Measurements from ENCODE around the gene RAD23A.

The RAD23A gene

GRCh38 chr19:12922959-12923358 lies 22.7 kb upstream of the RAD23A start:
- Histone ChIP-seq H3K9ac (ENCODE audit: low read depth, low read length) (no peak overlapping the region), H3K27ac (ENCODE audit: low read depth, low read length) (no peak overlapping the region), H3K27me3 (ENCODE audit: control insufficient read depth, insufficient read depth, low read length) (peaks cover 9% of the 10 kb centered on the region), H3K4me1 (ENCODE audit: control insufficient read depth, insufficient read depth, low read length) (no peaks in the 10 kb centered on the region), H3K4me3 (ENCODE audit: low read depth, low read length) (no peak overlapping the region), H3K36me3 (ENCODE audit: control insufficient read depth, insufficient read depth, low read length) (peaks cover 46% of the 10 kb centered on the region), H3K9me3 (ENCODE audit: control insufficient read depth, insufficient read depth, low read length) (no peaks in the 10 kb centered on the region)

DNA sequence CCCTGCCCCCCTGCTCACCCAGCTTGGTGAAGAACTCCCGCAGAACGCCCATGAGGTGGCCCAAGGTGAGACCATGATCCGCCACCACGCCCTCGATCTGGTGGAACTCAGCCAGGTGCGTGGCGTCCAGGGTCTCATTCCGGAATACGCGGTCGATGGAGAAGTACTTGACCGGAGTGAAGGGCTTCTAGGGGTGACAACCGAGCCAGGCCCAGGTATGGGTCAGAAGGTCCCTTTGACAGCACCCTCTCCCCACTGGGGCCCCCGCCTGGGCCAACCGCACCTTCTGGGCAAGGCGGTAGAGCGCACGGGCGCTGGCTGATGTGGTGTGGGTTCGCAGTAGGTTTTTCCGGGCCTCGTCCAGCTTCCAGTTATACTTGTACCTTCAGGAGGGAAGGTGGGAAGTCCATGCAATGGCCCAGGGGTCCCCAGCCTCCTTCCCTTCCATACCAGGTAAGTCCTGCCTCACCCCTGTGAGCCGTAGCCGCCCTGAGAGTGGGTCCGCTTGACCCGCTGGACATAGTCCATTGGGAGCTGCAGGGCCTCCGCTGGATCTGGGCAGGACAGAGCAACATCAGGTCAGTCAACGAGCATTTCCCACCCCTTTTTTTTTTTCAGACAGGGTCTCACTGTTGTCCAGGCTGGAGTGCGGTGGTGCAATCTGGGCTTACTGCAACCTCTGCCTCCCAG lies 20.9 kb upstream of the RAD23A start:
- Histone ChIP-seq H3K4me3 (ENCODE audit: low read depth, low read length) (no peak overlapping the region), H3K4me1 (ENCODE audit: control insufficient read depth, insufficient read depth, low read length) (no peaks in the 10 kb centered on the region), H3K9me3 (ENCODE audit: control insufficient read depth, insufficient read depth, low read length) (no peaks in the 10 kb centered on the region), H3K27me3 (ENCODE audit: control insufficient read depth, insufficient read depth, low read length) (no peaks in the 10 kb centered on the region), H3K36me3 (ENCODE audit: control insufficient read depth, insufficient read depth, low read length) (peaks cover 63% of the 10 kb centered on the region), H3K27ac (ENCODE audit: low read depth, low read length) (no peak overlapping the region), H3K9ac (ENCODE audit: low read depth, low read length) (no peak overlapping the region)

DNA sequence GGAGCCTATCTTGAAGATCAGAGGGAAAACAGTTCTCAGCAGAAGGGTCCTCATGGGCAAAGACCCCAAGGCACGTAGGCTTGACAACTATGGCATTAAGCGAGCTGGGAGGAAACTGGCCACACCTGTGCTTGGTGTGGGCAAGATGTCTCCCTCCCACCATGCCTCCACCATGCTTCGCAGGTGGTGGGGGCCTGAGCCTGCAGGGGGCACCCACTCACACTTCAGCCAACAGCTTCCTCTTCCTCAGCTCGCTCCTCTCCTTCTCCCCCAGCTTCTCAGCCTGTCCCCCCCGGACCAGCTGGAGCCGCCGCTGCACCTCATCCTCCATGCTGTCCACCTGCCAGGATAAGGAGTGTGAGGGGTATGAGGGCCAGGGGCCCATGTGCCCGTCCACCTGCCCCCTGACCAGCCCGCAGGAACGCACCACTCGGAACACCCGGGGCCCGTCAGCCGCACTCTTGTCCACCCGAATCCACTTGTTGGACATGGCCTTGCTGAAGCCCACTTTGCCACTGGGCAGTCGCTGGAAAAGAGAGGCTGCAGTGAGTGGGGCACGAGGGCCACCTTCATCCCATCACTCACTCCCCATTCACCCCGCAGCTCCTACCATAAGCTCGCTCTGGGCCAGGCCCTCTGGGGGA lies 15.5 kb upstream of the RAD23A start:
- H3K36me3 ChIP-seq (ENCODE audit: control insufficient read depth, insufficient read depth, low read length), result peaks cover 50% of the 10 kb centered on the region
- H3K9ac ChIP-seq (ENCODE audit: low read depth, low read length), result no peak overlapping the region
- H3K27me3 ChIP-seq (ENCODE audit: control insufficient read depth, insufficient read depth, low read length), result no peaks in the 10 kb centered on the region
- no peak overlapping the region for H3K4me3 ChIP-seq (ENCODE audit: low read depth, low read length)
- H3K27ac ChIP-seq (ENCODE audit: low read depth, low read length), result no peak overlapping the region
- peaks cover 8% of the 10 kb centered on the region for H3K4me1 ChIP-seq (ENCODE audit: control insufficient read depth, insufficient read depth, low read length)
- no peaks in the 10 kb centered on the region for H3K9me3 ChIP-seq (ENCODE audit: control insufficient read depth, insufficient read depth, low read length)

GRCh38 chr19:12932392-12933286 lies 13.0 kb upstream of the RAD23A start:
- Histone ChIP-seq H3K9ac (ENCODE audit: low read depth, low read length) (peak overlapping the region; percentile 83), H3K9me3 (ENCODE audit: control insufficient read depth, insufficient read depth, low read length) (no peaks in the 10 kb centered on the region), H3K36me3 (ENCODE audit: control insufficient read depth, insufficient read depth, low read length) (peaks cover 36% of the 10 kb centered on the region), H3K27me3 (ENCODE audit: control insufficient read depth, insufficient read depth, low read length) (no peaks in the 10 kb centered on the region), H3K4me3 (ENCODE audit: low read depth, low read length) (peak overlapping the region; percentile 88), H3K27ac (ENCODE audit: low read depth, low read length) (no peak overlapping the region), H3K4me1 (ENCODE audit: control insufficient read depth, insufficient read depth, low read length) (peaks cover 14% of the 10 kb centered on the region)

DNA sequence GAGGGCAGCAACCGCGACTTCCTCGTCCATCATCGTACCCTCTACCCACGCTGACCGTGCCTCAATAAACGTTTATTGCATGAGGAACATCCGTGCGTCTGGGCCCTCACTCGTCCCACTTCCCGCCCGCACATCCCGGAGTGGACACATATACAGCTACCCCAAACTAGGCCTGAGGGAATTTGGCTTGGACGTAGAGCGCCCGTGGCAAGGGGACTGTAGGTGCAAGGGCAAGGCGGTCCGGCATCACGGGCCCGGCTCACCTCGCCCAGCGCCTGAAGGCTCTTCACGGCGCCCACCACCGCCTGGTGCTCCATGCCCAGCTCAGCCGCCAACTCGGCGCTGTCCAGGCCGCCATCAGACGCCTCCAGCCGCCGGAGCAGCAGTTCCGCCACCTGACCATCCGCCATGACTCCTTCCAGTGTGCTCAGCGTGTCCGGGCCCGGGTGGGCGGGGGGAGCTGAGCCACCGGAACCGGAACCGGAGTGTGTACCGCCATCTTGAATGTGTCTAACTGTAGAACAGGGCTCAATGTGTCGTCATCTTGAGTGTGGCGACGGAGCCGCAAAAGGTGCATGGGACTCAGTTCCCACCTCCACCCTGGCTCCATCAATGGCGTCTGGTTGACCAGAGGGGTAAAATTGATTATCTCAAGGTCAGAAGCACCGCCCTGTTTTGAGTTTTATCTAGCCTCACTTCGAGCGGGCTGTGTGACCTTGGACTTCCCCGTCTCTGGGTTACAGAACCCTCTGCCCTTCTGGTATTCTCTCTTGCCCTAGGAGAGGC lies 12.2 kb upstream of the RAD23A start, which contains the start of gene FARSA:
TSS of gene FARSA (minus strand) at position 425 of the 786 bp plus-strand sequence. CDS start at position 410, 15 bp downstream.
- Histone ChIP-seq H3K4me3 (ENCODE audit: low read depth, low read length) (peak within 1 kb of the TSS; percentile 88), H3K27me3 (ENCODE audit: control insufficient read depth, insufficient read depth, low read length) (no peaks in the 10 kb centered on the region), H3K4me1 (ENCODE audit: control insufficient read depth, insufficient read depth, low read length) (peaks cover 16% of the 10 kb centered on the region), H3K36me3 (ENCODE audit: control insufficient read depth, insufficient read depth, low read length) (peaks cover 30% of the 10 kb centered on the region), H3K9ac (ENCODE audit: low read depth, low read length) (peak within 1 kb of the TSS; percentile 83), H3K27ac (ENCODE audit: low read depth, low read length) (peak within 1 kb of the TSS; percentile 36), H3K9me3 (ENCODE audit: control insufficient read depth, insufficient read depth, low read length) (no peaks in the 10 kb centered on the region)

GRCh38 chr19:12935071-12935470 lies 10.6 kb upstream of the RAD23A start:
- Histone ChIP-seq H3K36me3 (ENCODE audit: control insufficient read depth, insufficient read depth, low read length) (peaks cover 25% of the 10 kb centered on the region), H3K9me3 (ENCODE audit: control insufficient read depth, insufficient read depth, low read length) (no peaks in the 10 kb centered on the region), H3K27ac (ENCODE audit: low read depth, low read length) (no peak overlapping the region), H3K4me3 (ENCODE audit: low read depth, low read length) (no peak overlapping the region), H3K9ac (ENCODE audit: low read depth, low read length) (no peak overlapping the region), H3K27me3 (ENCODE audit: control insufficient read depth, insufficient read depth, low read length) (no peaks in the 10 kb centered on the region), H3K4me1 (ENCODE audit: control insufficient read depth, insufficient read depth, low read length) (peaks cover 24% of the 10 kb centered on the region)

DNA sequence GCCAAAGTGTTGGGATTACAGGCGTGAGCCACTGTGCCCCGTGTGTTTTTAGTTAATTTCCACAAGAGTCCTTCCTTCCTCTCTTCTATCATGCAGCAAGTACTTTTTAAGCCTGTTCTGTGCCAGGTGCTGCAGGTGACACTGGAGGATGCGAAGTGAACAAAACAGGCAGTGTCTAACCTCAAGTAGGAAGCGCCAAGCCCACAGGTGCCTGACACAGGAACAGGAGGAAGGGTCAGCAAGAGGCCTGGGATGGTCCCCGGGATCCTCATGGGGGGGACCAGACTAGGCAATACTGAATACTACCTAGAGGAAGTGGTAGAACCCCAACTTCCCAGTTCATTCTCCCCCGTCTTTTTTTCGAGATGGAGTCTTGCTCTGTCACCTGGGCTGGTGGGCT lies 9.1 kb upstream of the RAD23A start:
- H3K4me1 ChIP-seq (ENCODE audit: control insufficient read depth, insufficient read depth, low read length), result peaks cover 25% of the 10 kb centered on the region

DNA sequence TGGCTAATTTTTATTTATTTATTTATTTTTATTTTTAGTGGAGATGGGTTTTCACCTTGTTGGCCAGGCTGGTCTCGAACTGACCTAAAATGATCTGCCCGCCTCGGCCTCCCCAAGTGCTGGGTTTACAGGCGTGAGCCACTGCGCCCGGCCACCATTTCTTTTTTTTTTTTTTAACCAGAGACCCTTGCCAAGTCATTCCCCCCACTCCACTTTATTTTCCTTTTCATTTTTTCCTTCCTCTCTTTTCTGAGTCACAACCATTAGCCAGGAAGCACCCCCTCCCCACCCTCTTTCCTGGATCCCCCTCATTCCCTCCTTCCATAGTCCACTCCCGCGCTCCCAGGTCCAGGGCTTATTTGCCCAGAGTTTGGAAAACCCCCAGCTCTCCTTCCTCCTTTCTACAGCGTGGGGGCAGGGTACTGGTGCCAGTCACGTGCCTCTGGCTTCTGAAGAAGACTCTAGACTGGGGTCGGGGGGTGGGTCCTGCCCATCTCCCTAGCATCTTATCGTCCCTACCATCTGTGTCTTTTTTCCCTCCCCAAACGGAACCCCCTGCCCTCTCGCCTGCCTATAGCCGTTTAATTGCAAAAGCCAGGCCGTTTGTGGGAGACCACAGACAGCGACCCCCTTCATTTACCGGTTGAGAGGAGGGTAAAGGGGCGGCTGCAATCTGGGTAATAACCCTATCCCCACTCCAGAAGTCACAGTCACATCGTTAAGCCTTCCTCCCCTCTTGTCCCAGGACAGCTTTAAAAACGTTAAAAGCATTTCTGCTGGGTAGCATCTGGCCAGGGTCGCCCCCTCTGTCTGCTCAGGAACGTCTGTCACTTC lies 8.4 kb upstream of the RAD23A start:
- Histone ChIP-seq H3K9ac (ENCODE audit: low read depth, low read length) (peak overlapping the region; percentile 41; the same call in 1 of the 2 replicates), H3K4me3 (ENCODE audit: low read depth, low read length) (peak overlapping the region; percentile 98), H3K27me3 (ENCODE audit: control insufficient read depth, insufficient read depth, low read length) (no peaks in the 10 kb centered on the region), H3K36me3 (ENCODE audit: control insufficient read depth, insufficient read depth, low read length) (peaks cover 33% of the 10 kb centered on the region), H3K4me1 (ENCODE audit: control insufficient read depth, insufficient read depth, low read length) (peaks cover 24% of the 10 kb centered on the region), H3K27ac (ENCODE audit: low read depth, low read length) (peak overlapping the region; percentile 80), H3K9me3 (ENCODE audit: control insufficient read depth, insufficient read depth, low read length) (no peaks in the 10 kb centered on the region)

More for the DNA sequence above, 9.1 kb upstream of the RAD23A start:
- Histone ChIP-seq H3K9me3 (ENCODE audit: control insufficient read depth, insufficient read depth, low read length) (no peaks in the 10 kb centered on the region), H3K27ac (ENCODE audit: low read depth, low read length) (no peak overlapping the region), H3K9ac (ENCODE audit: low read depth, low read length) (no peak overlapping the region), H3K27me3 (ENCODE audit: control insufficient read depth, insufficient read depth, low read length) (no peaks in the 10 kb centered on the region), H3K4me3 (ENCODE audit: low read depth, low read length) (no peak overlapping the region), H3K36me3 (ENCODE audit: control insufficient read depth, insufficient read depth, low read length) (peaks cover 28% of the 10 kb centered on the region)

GRCh38 chr19:12937927-12938778 lies 7.5 kb upstream of the RAD23A start, which contains the start of gene CALR:
Gene CALR (plus strand): TSS chr19:12938609. CDS start chr19:12938680, 71 bp downstream.
- Histone ChIP-seq H3K36me3 (ENCODE audit: control insufficient read depth, insufficient read depth, low read length) (peaks cover 42% of the 10 kb centered on the region), H3K27me3 (ENCODE audit: control insufficient read depth, insufficient read depth, low read length) (no peaks in the 10 kb centered on the region), H3K27ac (ENCODE audit: low read depth, low read length) (peak within 1 kb of the TSS; percentile 80), H3K4me3 (ENCODE audit: low read depth, low read length) (peak within 1 kb of the TSS; percentile 98), H3K9me3 (ENCODE audit: control insufficient read depth, insufficient read depth, low read length) (no peaks in the 10 kb centered on the region), H3K4me1 (ENCODE audit: control insufficient read depth, insufficient read depth, low read length) (peaks cover 22% of the 10 kb centered on the region), H3K9ac (ENCODE audit: low read depth, low read length) (peak within 1 kb of the TSS; percentile 93)

All from HUES48 (cell line).